GM12801 (cell line): ENCODE data around the gene MALAT1.

Source experiments
- TF ChIP-seq, protein P1 (sequence below): IDR thresholded peaks from one replicate; pipeline ENCODE4 v1.5.1; 2011; ENCODE audit warnings: control low read depth; ENCODE audit not compliant: insufficient read length; ENCODE audit errors: extremely low read depth

The MALAT1 gene

DNA sequence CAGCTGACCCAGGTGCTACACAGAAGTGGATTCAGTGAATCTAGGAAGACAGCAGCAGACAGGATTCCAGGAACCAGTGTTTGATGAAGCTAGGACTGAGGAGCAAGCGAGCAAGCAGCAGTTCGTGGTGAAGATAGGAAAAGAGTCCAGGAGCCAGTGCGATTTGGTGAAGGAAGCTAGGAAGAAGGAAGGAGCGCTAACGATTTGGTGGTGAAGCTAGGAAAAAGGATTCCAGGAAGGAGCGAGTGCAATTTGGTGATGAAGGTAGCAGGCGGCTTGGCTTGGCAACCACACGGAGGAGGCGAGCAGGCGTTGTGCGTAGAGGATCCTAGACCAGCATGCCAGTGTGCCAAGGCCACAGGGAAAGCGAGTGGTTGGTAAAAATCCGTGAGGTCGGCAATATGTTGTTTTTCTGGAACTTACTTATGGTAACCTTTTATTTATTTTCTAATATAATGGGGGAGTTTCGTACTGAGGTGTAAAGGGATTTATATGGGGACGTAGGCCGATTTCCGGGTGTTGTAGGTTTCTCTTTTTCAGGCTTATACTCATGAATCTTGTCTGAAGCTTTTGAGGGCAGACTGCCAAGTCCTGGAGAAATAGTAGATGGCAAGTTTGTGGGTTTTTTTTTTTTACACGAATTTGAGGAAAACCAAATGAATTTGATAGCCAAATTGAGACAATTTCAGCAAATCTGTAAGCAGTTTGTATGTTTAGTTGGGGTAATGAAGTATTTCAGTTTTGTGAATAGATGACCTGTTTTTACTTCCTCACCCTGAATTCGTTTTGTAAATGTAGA, 1.7 kb downstream of the MALAT1 start:
- TF ChIP-seq, protein P1, sequence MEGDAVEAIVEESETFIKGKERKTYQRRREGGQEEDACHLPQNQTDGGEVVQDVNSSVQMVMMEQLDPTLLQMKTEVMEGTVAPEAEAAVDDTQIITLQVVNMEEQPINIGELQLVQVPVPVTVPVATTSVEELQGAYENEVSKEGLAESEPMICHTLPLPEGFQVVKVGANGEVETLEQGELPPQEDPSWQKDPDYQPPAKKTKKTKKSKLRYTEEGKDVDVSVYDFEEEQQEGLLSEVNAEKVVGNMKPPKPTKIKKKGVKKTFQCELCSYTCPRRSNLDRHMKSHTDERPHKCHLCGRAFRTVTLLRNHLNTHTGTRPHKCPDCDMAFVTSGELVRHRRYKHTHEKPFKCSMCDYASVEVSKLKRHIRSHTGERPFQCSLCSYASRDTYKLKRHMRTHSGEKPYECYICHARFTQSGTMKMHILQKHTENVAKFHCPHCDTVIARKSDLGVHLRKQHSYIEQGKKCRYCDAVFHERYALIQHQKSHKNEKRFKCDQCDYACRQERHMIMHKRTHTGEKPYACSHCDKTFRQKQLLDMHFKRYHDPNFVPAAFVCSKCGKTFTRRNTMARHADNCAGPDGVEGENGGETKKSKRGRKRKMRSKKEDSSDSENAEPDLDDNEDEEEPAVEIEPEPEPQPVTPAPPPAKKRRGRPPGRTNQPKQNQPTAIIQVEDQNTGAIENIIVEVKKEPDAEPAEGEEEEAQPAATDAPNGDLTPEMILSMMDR, result no peak

DNA sequence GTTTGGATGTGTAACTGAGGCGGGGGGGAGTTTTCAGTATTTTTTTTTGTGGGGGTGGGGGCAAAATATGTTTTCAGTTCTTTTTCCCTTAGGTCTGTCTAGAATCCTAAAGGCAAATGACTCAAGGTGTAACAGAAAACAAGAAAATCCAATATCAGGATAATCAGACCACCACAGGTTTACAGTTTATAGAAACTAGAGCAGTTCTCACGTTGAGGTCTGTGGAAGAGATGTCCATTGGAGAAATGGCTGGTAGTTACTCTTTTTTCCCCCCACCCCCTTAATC, 2.3 kb downstream of the MALAT1 start:
- TF ChIP-seq, protein P1, result no peak

DNA sequence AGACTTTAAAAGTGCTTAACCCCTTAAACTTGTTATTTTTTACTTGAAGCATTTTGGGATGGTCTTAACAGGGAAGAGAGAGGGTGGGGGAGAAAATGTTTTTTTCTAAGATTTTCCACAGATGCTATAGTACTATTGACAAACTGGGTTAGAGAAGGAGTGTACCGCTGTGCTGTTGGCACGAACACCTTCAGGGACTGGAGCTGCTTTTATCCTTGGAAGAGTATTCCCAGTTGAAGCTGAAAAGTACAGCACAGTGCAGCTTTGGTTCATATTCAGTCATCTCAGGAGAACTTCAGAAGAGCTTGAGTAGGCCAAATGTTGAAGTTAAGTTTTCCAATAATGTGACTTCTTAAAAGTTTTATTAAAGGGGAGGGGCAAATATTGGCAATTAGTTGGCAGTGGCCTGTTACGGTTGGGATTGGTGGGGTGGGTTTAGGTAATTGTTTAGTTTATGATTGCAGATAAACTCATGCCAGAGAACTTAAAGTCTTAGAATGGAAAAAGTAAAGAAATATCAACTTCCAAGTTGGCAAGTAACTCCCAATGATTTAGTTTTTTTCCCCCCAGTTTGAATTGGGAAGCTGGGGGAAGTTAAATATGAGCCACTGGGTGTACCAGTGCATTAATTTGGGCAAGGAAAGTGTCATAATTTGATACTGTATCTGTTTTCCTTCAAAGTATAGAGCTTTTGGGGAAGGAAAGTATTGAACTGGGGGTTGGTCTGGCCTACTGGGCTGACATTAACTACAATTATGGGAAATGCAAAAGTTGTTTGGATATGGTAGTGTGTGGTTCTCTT, 2.8 kb downstream of the MALAT1 start:
- TF ChIP-seq, protein P1, result no peak

DNA sequence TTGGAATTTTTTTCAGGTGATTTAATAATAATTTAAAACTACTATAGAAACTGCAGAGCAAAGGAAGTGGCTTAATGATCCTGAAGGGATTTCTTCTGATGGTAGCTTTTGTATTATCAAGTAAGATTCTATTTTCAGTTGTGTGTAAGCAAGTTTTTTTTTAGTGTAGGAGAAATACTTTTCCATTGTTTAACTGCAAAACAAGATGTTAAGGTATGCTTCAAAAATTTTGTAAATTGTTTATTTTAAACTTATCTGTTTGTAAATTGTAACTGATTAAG, 3.4 kb downstream of the MALAT1 start:
- TF ChIP-seq, protein P1, result no peak

DNA sequence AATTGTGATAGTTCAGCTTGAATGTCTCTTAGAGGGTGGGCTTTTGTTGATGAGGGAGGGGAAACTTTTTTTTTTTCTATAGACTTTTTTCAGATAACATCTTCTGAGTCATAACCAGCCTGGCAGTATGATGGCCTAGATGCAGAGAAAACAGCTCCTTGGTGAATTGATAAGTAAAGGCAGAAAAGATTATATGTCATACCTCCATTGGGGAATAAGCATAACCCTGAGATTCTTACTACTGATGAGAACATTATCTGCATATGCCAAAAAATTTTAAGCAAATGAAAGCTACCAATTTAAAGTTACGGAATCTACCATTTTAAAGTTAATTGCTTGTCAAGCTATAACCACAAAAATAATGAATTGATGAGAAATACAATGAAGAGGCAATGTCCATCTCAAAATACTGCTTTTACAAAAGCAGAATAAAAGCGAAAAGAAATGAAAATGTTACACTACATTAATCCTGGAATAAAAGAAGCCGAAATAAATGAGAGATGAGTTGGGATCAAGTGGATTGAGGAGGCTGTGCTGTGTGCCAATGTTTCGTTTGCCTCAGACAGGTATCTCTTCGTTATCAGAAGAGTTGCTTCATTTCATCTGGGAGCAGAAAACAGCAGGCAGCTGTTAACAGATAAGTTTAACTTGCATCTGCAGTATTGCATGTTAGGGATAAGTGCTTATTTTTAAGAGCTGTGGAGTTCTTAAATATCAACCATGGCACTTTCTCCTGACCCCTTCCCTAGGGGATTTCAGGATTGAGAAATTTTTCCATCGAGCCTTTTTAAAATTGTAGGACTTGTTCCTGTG, 3.9 kb downstream of the MALAT1 start:
- TF ChIP-seq, protein P1, result no peak

DNA sequence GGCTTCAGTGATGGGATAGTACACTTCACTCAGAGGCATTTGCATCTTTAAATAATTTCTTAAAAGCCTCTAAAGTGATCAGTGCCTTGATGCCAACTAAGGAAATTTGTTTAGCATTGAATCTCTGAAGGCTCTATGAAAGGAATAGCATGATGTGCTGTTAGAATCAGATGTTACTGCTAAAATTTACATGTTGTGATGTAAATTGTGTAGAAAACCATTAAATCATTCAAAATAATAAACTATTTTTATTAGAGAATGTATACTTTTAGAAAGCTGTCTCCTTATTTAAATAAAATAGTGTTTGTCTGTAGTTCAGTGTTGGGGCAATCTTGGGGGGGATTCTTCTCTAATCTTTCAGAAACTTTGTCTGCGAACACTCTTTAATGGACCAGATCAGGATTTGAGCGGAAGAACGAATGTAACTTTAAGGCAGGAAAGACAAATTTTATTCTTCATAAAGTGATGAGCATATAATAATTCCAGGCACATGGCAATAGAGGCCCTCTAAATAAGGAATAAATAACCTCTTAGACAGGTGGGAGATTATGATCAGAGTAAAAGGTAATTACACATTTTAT, 4.6 kb downstream of the MALAT1 start:
- TF ChIP-seq, protein P1, result no peak
